Uterus (tissue), 2 donors: Measurements from ENCODE around the gene DVL1.

Source experiments
- CTCF ChIP-seq, 4 experiments: fragments of 200-600 bp in 2 of 4; fragments of 450-650 bp in 2 of 4; sonication (generic) in 2 of 4; IDR thresholded peaks; one replicate each; pipeline ENCODE4 v1.5.1; 2016 to 2019; ENCODE audit warnings: antibody characterized with exemption in 4 of 4, mild to moderate bottlenecking in 2 of 4, moderate library complexity in 1 of 4
- POLR2A ChIP-seq, 2 donors: fragments of 450-650 bp; IDR thresholded peaks; one replicate each; pipeline ENCODE4 v1.6.1; 2016; ENCODE audit warnings: antibody characterized with exemption in 2 of 2, mild to moderate bottlenecking in 1 of 2, moderate library complexity in 1 of 2

DNA sequence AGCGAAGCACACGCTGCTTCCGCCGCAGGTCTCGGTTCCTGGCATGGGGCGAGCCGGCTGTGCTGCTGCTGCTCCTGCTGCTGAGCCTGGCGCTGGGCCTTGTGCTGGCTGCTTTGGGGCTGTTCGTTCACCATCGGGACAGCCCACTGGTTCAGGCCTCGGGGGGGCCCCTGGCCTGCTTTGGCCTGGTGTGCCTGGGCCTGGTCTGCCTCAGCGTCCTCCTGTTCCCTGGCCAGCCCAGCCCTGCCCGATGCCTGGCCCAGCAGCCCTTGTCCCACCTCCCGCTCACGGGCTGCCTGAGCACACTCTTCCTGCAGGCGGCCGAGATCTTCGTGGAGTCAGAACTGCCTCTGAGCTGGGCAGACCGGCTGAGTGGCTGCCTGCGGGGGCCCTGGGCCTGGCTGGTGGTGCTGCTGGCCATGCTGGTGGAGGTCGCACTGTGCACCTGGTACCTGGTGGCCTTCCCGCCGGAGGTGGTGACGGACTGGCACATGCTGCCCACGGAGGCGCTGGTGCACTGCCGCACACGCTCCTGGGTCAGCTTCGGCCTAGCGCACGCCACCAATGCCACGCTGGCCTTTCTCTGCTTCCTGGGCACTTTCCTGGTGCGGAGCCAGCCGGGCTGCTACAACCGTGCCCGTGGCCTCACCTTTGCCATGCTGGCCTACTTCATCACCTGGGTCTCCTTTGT, 15.5 kb downstream of the DVL1 start:
- TF ChIP-seq CTCF (IDR thresholded peaks at IDR 0.05), result no peak
- TF ChIP-seq POLR2A (IDR thresholded peaks at IDR 0.05), result no peak
